Neural crest cell (in vitro differentiated cells): ENCODE results near the gene CD99L2. TPM values are rescaled to one million over a fixed set of nuclear protein-coding genes. Genes with fewer than 3 reads are reported as not detected.

Experiments used
- DNase-seq: peaks from one replicate; pipeline ENCODE4 v3.0.0; 2021; ENCODE audit warnings: low read depth, mixed read lengths, low spot score
- H3K27ac Mint-ChIP-seq: one replicate; pipeline ENCODE4 v1.8.0; 2021; ENCODE audit warnings: mild to moderate bottlenecking, mixed read lengths; ENCODE audit not compliant: unreplicated experiment
- H3K27me3 Mint-ChIP-seq: 2 replicates; pipeline ENCODE4 v1.8.0; 2021; ENCODE audit warnings: low read depth, mild to moderate bottlenecking, mixed read lengths
- H3K36me3 Mint-ChIP-seq: 2 replicates; pipeline ENCODE4 v1.8.0; 2021; ENCODE audit warnings: low read depth, mild to moderate bottlenecking, mixed read lengths
- H3K4me1 Mint-ChIP-seq: 2 replicates; pipeline ENCODE4 v1.8.0; 2021; ENCODE audit warnings: mixed read lengths
- H3K4me3 Mint-ChIP-seq: one replicate; pipeline ENCODE4 v1.8.0; 2021; ENCODE audit warnings: mild to moderate bottlenecking, mixed read lengths
- H3K9me3 Mint-ChIP-seq: 2 replicates; pipeline ENCODE4 v1.8.0; 2021; ENCODE audit warnings: mixed read lengths
- CTCF ChIP-seq: fragments of 200-600 bp; sonication (generic); conservative IDR thresholded peaks from 2 replicates; pipeline ENCODE4 v1.5.0; 2021; ENCODE audit warnings: antibody characterized with exemption, mild to moderate bottlenecking
- total RNA-seq: library from RNA; stranded (reverse); gene quantifications from 2 replicates; pipeline ENCODE4 v1.2.1, GENCODE V29; 2021

Gene CD99L2
- total RNA-seq, 1 donor from 2014 or later = 40.1 TPM

GRCh38 chrX:150849996-150850720 lies 48.3 kb downstream of the CD99L2 start:
- no peak for DNase-seq
- Mint-ChIP-seq H3K27ac (no peak overlapping the region), H3K27me3 (no peaks in the 10 kb centered on the region), H3K4me1 (no peaks in the 10 kb centered on the region), H3K9me3 (peaks cover 7% of the 10 kb centered on the region), H3K36me3 (peaks cover 11% of the 10 kb centered on the region), H3K4me3 (no peak overlapping the region)
- TF ChIP-seq CTCF = no peak

GRCh38 chrX:150849486-150849885 lies 49.0 kb downstream of the CD99L2 start:
- H3K4me3 Mint-ChIP-seq = no peak overlapping the region
- H3K4me1 Mint-ChIP-seq = no peaks in the 10 kb centered on the region
- H3K36me3 Mint-ChIP-seq = peaks cover 7% of the 10 kb centered on the region
- peaks cover 5% of the 10 kb centered on the region for H3K9me3 Mint-ChIP-seq
- no peak for DNase-seq
- TF ChIP-seq CTCF = no peak
- no peaks in the 10 kb centered on the region for H3K27me3 Mint-ChIP-seq
- no peak overlapping the region for H3K27ac Mint-ChIP-seq

- Mint-ChIP-seq H3K27ac (no peak overlapping the region), H3K9me3 (peaks cover 5% of the 10 kb centered on the region), H3K27me3 (no peaks in the 10 kb centered on the region), H3K4me1 (no peaks in the 10 kb centered on the region), H3K4me3 (no peak overlapping the region), H3K36me3 (peaks cover 5% of the 10 kb centered on the region)
- no peak for DNase-seq
- TF ChIP-seq CTCF = no peak
These were observed 49.5 kb downstream of the CD99L2 start for GRCh38 chrX:150848914-150849365.

- H3K27ac Mint-ChIP-seq = no peak overlapping the region
- DNase-seq = no peak
- H3K27me3 Mint-ChIP-seq = no peaks in the 10 kb centered on the region
- peaks cover 3% of the 10 kb centered on the region for H3K9me3 Mint-ChIP-seq
- no peak for TF ChIP-seq CTCF
- H3K36me3 Mint-ChIP-seq = no peaks in the 10 kb centered on the region
- H3K4me3 Mint-ChIP-seq = no peak overlapping the region
- H3K4me1 Mint-ChIP-seq = peaks cover 6% of the 10 kb centered on the region
These were observed 51.4 kb downstream of the CD99L2 start for GRCh38 chrX:150847088-150847487.

- Mint-ChIP-seq H3K4me1 (peaks cover 10% of the 10 kb centered on the region), H3K36me3 (no peaks in the 10 kb centered on the region), H3K27me3 (no peaks in the 10 kb centered on the region), H3K27ac (no peak overlapping the region), H3K4me3 (no peak overlapping the region), H3K9me3 (peaks cover 3% of the 10 kb centered on the region)
- no peak for DNase-seq
- TF ChIP-seq CTCF = no peak
These were observed 52.3 kb downstream of the CD99L2 start for GRCh38 chrX:150846130-150846529.
